Measurements from ENCODE around the gene MEP1A. TPM values are rescaled to one million over a fixed set of nuclear protein-coding genes. Genes with fewer than 3 reads are reported as not detected.

Gene MEP1A
- total and polyA plus RNA-seq, 8 donors = 0.43 to 15.6 (median 9.8) TPM; not detected in 5

DNA sequence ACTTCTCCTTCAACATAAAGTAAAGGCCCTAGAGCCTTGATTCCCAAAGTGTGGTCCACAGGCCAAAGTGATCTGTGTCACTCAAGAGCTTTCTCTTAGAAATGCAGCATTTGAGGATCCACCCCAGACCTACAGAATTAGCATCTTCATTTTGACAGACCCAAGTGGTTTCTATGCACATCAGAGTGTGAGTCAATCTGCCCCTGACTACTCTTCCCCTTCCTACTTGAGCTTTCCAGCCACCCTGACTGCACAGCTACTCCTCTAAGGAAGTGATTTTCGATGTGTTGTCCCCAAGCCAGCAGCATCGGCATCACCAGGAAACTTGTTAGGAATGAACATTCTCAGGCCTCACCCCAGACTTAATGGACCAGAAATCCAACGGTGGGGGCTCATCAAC is 2.6 kb downstream of the MEP1A start:
- no peaks in the 10 kb centered on the region for H3K36me3 ChIP-seq
- intact Hi-C loops (cut with DNase I; ENCODE audit: low total_unique reads) = no loop called here
- no peak overlapping the region for H3K27ac ChIP-seq
- no peaks in the 10 kb centered on the region for H3K9me3 ChIP-seq
- no peak for DNase-seq
- TF ChIP-seq EP300 (IDR thresholded peaks at IDR 0.05) (no peak), POLR2A (IDR thresholded peaks at IDR 0.05) (no peak)
- H3K4me1 ChIP-seq = no peaks in the 10 kb centered on the region
- H3K4me3 ChIP-seq = no peak overlapping the region
- no peaks in the 10 kb centered on the region for H3K27me3 ChIP-seq
- WGBS, 5 donors = 76 to 89% (median 80%) methylated on average over 3 of the region's 3 CpGs

DNA sequence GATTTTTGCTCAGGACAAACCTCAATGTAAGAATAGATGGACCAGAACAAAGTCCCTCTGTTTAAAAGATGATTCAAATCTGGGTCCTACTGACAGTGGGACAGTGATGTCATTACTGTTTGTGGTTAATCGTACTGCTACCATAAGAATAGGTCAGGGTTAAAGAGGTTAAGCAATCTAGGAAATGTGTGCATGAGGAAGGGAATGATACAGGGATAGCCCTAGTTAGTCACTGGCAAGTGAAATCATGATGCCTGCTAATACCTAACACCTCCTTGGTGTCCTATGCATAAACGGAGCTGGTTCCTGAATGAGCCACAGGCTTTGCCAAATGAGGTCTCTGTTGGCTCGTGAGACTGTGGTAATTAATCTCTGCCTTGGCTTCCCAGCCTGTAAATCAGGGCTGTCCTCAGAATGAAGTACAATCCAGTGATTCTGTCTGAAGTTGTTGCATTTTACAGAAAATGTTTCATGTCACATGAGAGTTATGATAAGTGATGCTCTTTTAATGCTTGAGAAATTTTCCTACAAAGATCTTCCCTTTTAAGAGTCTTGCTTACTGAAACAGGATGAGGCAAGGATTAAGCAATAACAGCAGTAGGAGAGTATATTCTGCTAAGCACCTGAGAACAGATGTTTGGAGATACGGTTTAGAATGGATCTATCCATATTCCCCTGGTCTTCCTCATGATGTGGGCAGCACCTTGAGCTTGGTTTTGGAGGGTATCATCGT is 3.8 kb downstream of the MEP1A start:
- Histone ChIP-seq H3K9me3 (no peaks in the 10 kb centered on the region), H3K4me3 (no peak overlapping the region), H3K4me1 (no peaks in the 10 kb centered on the region), H3K27me3 (no peaks in the 10 kb centered on the region), H3K27ac (no peak overlapping the region), H3K36me3 (no peaks in the 10 kb centered on the region)
- TF ChIP-seq EP300 (IDR thresholded peaks at IDR 0.05) (no peak), POLR2A (IDR thresholded peaks at IDR 0.05) (no peak), POLR2AphosphoS5 (IDR thresholded peaks at IDR 0.05) (no peak)
- TF ChIP-seq, protein P1, sequence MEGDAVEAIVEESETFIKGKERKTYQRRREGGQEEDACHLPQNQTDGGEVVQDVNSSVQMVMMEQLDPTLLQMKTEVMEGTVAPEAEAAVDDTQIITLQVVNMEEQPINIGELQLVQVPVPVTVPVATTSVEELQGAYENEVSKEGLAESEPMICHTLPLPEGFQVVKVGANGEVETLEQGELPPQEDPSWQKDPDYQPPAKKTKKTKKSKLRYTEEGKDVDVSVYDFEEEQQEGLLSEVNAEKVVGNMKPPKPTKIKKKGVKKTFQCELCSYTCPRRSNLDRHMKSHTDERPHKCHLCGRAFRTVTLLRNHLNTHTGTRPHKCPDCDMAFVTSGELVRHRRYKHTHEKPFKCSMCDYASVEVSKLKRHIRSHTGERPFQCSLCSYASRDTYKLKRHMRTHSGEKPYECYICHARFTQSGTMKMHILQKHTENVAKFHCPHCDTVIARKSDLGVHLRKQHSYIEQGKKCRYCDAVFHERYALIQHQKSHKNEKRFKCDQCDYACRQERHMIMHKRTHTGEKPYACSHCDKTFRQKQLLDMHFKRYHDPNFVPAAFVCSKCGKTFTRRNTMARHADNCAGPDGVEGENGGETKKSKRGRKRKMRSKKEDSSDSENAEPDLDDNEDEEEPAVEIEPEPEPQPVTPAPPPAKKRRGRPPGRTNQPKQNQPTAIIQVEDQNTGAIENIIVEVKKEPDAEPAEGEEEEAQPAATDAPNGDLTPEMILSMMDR (IDR thresholded peaks at IDR 0.05) = no peak
- intact Hi-C loops (cut with DNase I; ENCODE audit: low total_unique reads) = no loop called here
- 41 to 54% (median 52%) methylated on average over 5 of the region's 5 CpGs for WGBS, 5 donors
- DNase-seq = no peak

DNA sequence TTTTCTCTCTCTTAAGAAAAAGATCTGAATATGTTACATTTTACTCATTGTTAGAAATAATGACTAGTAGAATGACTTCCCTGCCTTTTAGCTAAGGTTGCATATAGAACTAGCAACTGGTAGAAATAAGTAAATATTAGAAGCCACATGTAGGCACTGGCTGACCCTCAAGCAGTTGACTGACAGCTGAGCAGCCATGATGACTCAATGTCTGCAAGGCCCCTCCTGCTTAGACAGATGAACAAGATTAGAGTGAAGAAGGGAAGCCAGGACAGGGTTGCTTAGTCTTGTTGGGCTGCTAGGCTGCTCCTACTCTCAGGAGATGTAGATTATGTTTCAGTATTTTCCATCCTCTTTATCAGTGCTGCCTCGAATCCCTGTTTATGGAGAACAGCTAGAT is 6.5 kb downstream of the MEP1A start:
- DNase-seq = no peak
- TF ChIP-seq POLR2A (IDR thresholded peaks at IDR 0.05) (no peak), POLR2AphosphoS5 (IDR thresholded peaks at IDR 0.05) (no peak), EP300 (IDR thresholded peaks at IDR 0.05) (no peak)
- TF ChIP-seq, protein P1 (IDR thresholded peaks at IDR 0.05) = no peak
- Histone ChIP-seq H3K36me3 (no peaks in the 10 kb centered on the region), H3K4me3 (no peak overlapping the region), H3K4me1 (no peaks in the 10 kb centered on the region), H3K27ac (no peak overlapping the region), H3K9me3 (no peaks in the 10 kb centered on the region), H3K27me3 (no peaks in the 10 kb centered on the region)
- intact Hi-C loops (cut with DNase I; ENCODE audit: low total_unique reads) = no loop called here
- 25 to 45% (median 33%) methylated on average over 1 of the region's 1 CpG for WGBS, 5 donors

DNA sequence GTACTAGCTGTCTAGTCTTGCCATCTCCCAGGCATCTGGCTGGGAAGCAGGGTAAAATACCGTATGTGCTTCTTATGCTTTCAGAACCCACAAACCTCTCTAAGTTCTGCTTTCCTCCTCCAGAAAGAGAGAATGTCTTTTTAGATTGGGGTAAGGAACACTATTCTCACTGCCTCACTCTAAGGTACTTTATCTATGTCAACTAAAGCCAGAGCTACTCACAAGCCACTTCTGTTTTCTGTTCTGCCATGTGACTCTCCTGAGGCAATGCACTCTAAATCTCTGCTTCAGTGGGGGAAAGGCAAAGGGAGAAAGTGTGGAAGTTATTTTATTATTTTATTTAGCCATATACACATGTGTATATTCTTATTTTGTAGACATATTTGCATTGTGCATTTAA is 15.6 kb downstream of the MEP1A start:
- intact Hi-C loops (cut with DNase I; ENCODE audit: low total_unique reads) = no loop called here
- no peaks in the 10 kb centered on the region for H3K36me3 ChIP-seq
- H3K9me3 ChIP-seq = no peaks in the 10 kb centered on the region
- no peaks in the 10 kb centered on the region for H3K4me1 ChIP-seq
- H3K27me3 ChIP-seq = no peaks in the 10 kb centered on the region
- H3K4me3 ChIP-seq = no peak overlapping the region
- no peak for DNase-seq
- no peak overlapping the region for H3K27ac ChIP-seq
- WGBS, 5 donors = 45 to 82% (median 58%) methylated on average over 1 of the region's 1 CpG
- TF ChIP-seq, protein P1 (IDR thresholded peaks at IDR 0.05) = no peak
- TF ChIP-seq POLR2AphosphoS5 (IDR thresholded peaks at IDR 0.05) = no peak
- no peak for TF ChIP-seq EP300 (IDR thresholded peaks at IDR 0.05)
- TF ChIP-seq POLR2A (IDR thresholded peaks at IDR 0.05) = no peak

DNA sequence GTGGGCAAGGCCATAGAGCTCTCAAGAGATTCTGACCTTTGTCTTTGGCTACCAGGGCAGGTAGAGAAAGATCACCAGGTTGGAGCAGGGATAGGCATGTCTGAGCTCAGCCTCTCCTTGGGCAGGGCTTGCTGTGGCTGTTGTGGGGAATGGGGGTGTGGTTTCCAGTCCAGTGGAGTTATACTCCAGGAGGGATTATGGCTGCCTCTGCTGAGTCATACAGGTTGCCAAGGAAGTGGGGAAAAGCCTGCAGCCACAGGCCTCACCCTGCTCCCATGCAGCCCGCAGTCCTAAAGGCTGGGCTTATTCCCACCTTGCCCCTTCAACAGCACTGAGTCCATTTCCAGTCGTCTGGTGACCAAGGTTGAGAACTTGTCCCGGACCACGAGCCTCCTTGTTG is 21.9 kb downstream of the MEP1A start:
- Histone ChIP-seq H3K9me3 (no peaks in the 10 kb centered on the region), H3K27ac (no peak overlapping the region), H3K4me3 (no peak overlapping the region), H3K36me3 (no peaks in the 10 kb centered on the region), H3K27me3 (peaks cover 0 to 4% (median 0%) of the 10 kb centered on the region in 3 donors), H3K4me1 (no peaks in the 10 kb centered on the region)
- DNase-seq = no peak
- TF ChIP-seq, protein P1 (IDR thresholded peaks at IDR 0.05) = no peak
- TF ChIP-seq POLR2A (IDR thresholded peaks at IDR 0.05) = no peak
- no peak for TF ChIP-seq EP300 (IDR thresholded peaks at IDR 0.05)
- 55 to 80% (median 66%) methylated on average over 3 to 4 of the region's 4 CpGs for WGBS, 5 donors
- intact Hi-C loops (cut with DNase I; ENCODE audit: low total_unique reads) = no loop called here
